ENCODE measurements around the gene CAMK1.
A peak's percentile ranks its signal among the peaks of the same experiment; 100 is the strongest.

Gene CAMK1

GRCh38 chr3:9770276-9770812 is 597 bp upstream of the CAMK1 start:
- no peak for DNase-seq

GRCh38 chr3:9769012-9769411 is 735 bp downstream of the CAMK1 start:
- DNase-seq: no peak

- DNase-seq: no peak
Observed at GRCh38 chr3:9768141-9768775, 1.5 kb downstream of the CAMK1 start.

- peak; percentile 34 to 54 for DNase-seq
Observed at GRCh38 chr3:9767418-9767817, 2.3 kb downstream of the CAMK1 start.

- no peak for DNase-seq
Observed at GRCh38 chr3:9765865-9766264, 3.9 kb downstream of the CAMK1 start.

- no peak for DNase-seq
Observed at GRCh38 chr3:9762871-9763270, 6.9 kb downstream of the CAMK1 start.

- no peak for DNase-seq
Observed at GRCh38 chr3:9761919-9762318, 7.8 kb downstream of the CAMK1 start.

- DNase-seq: no peak
Observed at GRCh38 chr3:9760779-9761505, 8.8 kb downstream of the CAMK1 start.

- DNase-seq: no peak
Observed at GRCh38 chr3:9757427-9757826, 12.3 kb downstream of the CAMK1 start.

GRCh38 chr3:9754678-9755077 is 15.1 kb downstream of the CAMK1 start:
- DNase-seq: no peak

- DNase-seq: no peak
Observed at GRCh38 chr3:9750556-9751411, 19.0 kb downstream of the CAMK1 start.

GRCh38 chr3:9749645-9750555 is 19.8 kb downstream of the CAMK1 start, which contains the start of gene OGG1:
Gene OGG1, plus strand, starts transcription at chr3:9749952. Its CDS starts 335 bp downstream, at chr3:9750287.
- peak; percentile 98 to 99 for DNase-seq

- no peak for DNase-seq
Observed at GRCh38 chr3:9749296-9749644, 20.5 kb downstream of the CAMK1 start.

- DNase-seq: no peak
Observed at GRCh38 chr3:9748031-9748430, 21.7 kb downstream of the CAMK1 start.

GRCh38 chr3:9747267-9747666 is 22.5 kb downstream of the CAMK1 start:
- DNase-seq: peak in 1 of 2 donors; percentile 42

GRCh38 chr3:9746330-9746729 is 23.4 kb downstream of the CAMK1 start:
- DNase-seq: no peak

- DNase-seq: no peak
Observed at GRCh38 chr3:9745521-9745920, 24.2 kb downstream of the CAMK1 start.

GRCh38 chr3:9744162-9744561 is 25.6 kb downstream of the CAMK1 start:
- no peak for DNase-seq

GRCh38 chr3:9743548-9743947 is 26.2 kb downstream of the CAMK1 start:
- DNase-seq: no peak

- no peak for DNase-seq
Observed at GRCh38 chr3:9742560-9742959, 27.2 kb downstream of the CAMK1 start.

GRCh38 chr3:9739181-9739580 is 30.6 kb downstream of the CAMK1 start:
- no peak for DNase-seq

- no peak for DNase-seq
Observed at GRCh38 chr3:9736831-9737230, 32.9 kb downstream of the CAMK1 start.
